LHCN-M2 (cell line): ENCODE measurements around the gene COPS3. TPM values are rescaled to one million over a fixed set of nuclear protein-coding genes. Genes with fewer than 3 reads are reported as not detected.

Experiments
- total RNA-seq: library from RNA; depleted of rRNA; stranded (reverse); fragments of >200 nt; gene quantifications from 2 replicates; pipeline ENCODE4 v1.2.3, GENCODE V29; 2014; rRNA removed

COPS3 gene
- total RNA-seq, 1 experiment from 2014 or later, result 117 TPM

Other genes starting within 250 kb of the COPS3 start
- 198 and 224 TPM in 2 replicates for gene MPRIP, start 238.8 kb downstream of the COPS3 start, total RNA-seq
- gene PLD6, start 74.9 kb downstream of the COPS3 start, total RNA-seq, result 4.2 and 5.3 TPM in 2 replicates
- gene FLCN, start 44.1 kb downstream of the COPS3 start, total RNA-seq, result 32.9 and 43.4 TPM in 2 replicates
- gene NT5M, start 22.1 kb upstream of the COPS3 start, total RNA-seq, result 4.5 and 5.5 TPM in 2 replicates
- gene MED9, start 195.8 kb upstream of the COPS3 start, total RNA-seq, result 13.9 and 16.4 TPM in 2 replicates
- 0.19 TPM in 1 of 2 replicates, not detected in the other for gene RASD1, start 215.1 kb upstream of the COPS3 start, total RNA-seq